Fibroblast of lung (primary cell): ENCODE results near the gene ACAP3. TPM values are rescaled to one million over a fixed set of nuclear protein-coding genes. Genes with fewer than 3 reads are reported as not detected.

ENCODE experiments used
- DNase-seq, 2 donors: peaks; one replicate each; pipeline versions ENCODE4 v3.0.0 to v3.0.0-alpha.2; 2010; ENCODE audit warnings: low read depth in 2 of 2
- H2AFZ ChIP-seq: 2 replicates; pipeline ENCODE4 v1.5.1; 2012; ENCODE audit warnings: low read length, control low read depth, inconsistent platforms
- H3K27ac ChIP-seq: 2 replicates; pipeline ENCODE4 v1.5.1; 2011; ENCODE audit warnings: low read length, control low read depth; ENCODE audit not compliant: insufficient read depth
- H3K27me3 ChIP-seq: 2 replicates; pipeline ENCODE4 v1.5.1; 2011; ENCODE audit warnings: mild to moderate bottlenecking, low read length; ENCODE audit not compliant: control insufficient read depth, insufficient read depth
- H3K36me3 ChIP-seq: 2 replicates; pipeline ENCODE4 v1.5.1; 2011; ENCODE audit warnings: low read length; ENCODE audit not compliant: control insufficient read depth, insufficient read depth
- H3K4me1 ChIP-seq: 2 replicates; pipeline ENCODE4 v1.5.1; 2011; ENCODE audit warnings: low read length; ENCODE audit not compliant: control insufficient read depth, insufficient read depth; ENCODE audit errors: extremely low read depth
- H3K4me2 ChIP-seq: 2 replicates; pipeline ENCODE4 v1.5.1; 2011; ENCODE audit warnings: low read length, control low read depth; ENCODE audit not compliant: insufficient read depth; ENCODE audit errors: extremely low read depth
- H3K4me3 ChIP-seq, 4 experiments: fragments of 200-600 bp in 1 of 4; sonication (generic) in 1 of 4; replicated peaks in 1 of 4; 2 replicates each; pipeline ENCODE4 v1.5.1; 2011 to 2016; ENCODE audit warnings: low read length in 4 of 4, low read depth in 3 of 4, mild to moderate bottlenecking in 3 of 4, control low read depth in 2 of 4, inconsistent platforms in 1 of 4, mixed read lengths in 1 of 4; ENCODE audit not compliant: insufficient read depth in 1 of 4; ENCODE audit errors: control extremely low read depth in 1 of 4
- H3K79me2 ChIP-seq: 2 replicates; pipeline ENCODE4 v1.5.1; 2012; ENCODE audit warnings: mild to moderate bottlenecking, low read length, inconsistent platforms; ENCODE audit not compliant: control insufficient read depth, insufficient read depth
- H3K9ac ChIP-seq: 2 replicates; pipeline ENCODE4 v1.5.1; 2011; ENCODE audit warnings: mild to moderate bottlenecking, low read length, control low read depth; ENCODE audit not compliant: insufficient read depth
- H3K9me3 ChIP-seq: 2 replicates; pipeline ENCODE4 v1.5.1; 2012; ENCODE audit warnings: low read depth, low read length; ENCODE audit not compliant: control insufficient read depth, insufficient read depth
- H4K20me1 ChIP-seq: 2 replicates; pipeline ENCODE4 v1.5.1; 2011; ENCODE audit warnings: low read length; ENCODE audit not compliant: control insufficient read depth, insufficient read depth; ENCODE audit errors: extremely low read depth
- CTCF ChIP-seq, 2 donors: IDR thresholded peaks in 1 of 2; conservative IDR thresholded peaks in 1 of 2; 1 replicate in 1 of 2; 2 replicates in 1 of 2; pipeline ENCODE4 v1.5.1; 2011 to 2012; ENCODE audit warnings: low read length in 2 of 2, control low read depth in 1 of 2, inconsistent platforms in 1 of 2, low read depth in 1 of 2, mild to moderate bottlenecking in 1 of 2
- EZH2 ChIP-seq: IDR thresholded peaks from 2 replicates; pipeline ENCODE4 v1.5.1; 2012; ENCODE audit warnings: low read length, control low read depth, mild to moderate bottlenecking; ENCODE audit errors: missing control alignments
- polyA plus RNA-seq, 2 donors: library from polyadenylated mRNA; depleted of rRNA in 1 of 2; stranded (reverse) in 1 of 2; unstranded in 1 of 2; fragments of >200 nt; gene quantifications; 2 replicates each; pipeline ENCODE4 v1.2.1, GENCODE V29; 2011 to 2012; ENCODE audit warnings: missing spikeins in 1 of 2
- total RNA-seq: library from RNA; depleted of rRNA; stranded (reverse); fragments of >200 nt; gene quantifications from 2 replicates; pipeline ENCODE4 v1.2.1, GENCODE V29; 2014

ACAP3 gene
- total and polyA plus RNA-seq, 2 donors (not counting 1 experiment from before 2014, with no cell fraction given) = 15.3 to 50.9 TPM

GRCh38 chr1:1275836-1276235 is 31.9 kb downstream of the ACAP3 start:
- no peak for TF ChIP-seq EZH2
- no peak for TF ChIP-seq CTCF (conservative IDR thresholded peaks at IDR 0.05 in 1 of 2, IDR thresholded peaks at IDR 0.05 in 1 of 2; ENCODE audit: low read depth in 1 of 2, low read length in 2 of 2)
- Histone ChIP-seq H3K4me1 (peaks cover 14% of the 10 kb centered on the region), H3K4me2 (no peak overlapping the region), H3K9me3 (no peaks in the 10 kb centered on the region), H3K36me3 (no peaks in the 10 kb centered on the region), H4K20me1 (no peaks in the 10 kb centered on the region), H3K4me3 (no peak overlapping the region), H3K79me2 (peaks cover 27% of the 10 kb centered on the region), H3K9ac (no peak overlapping the region), H2AFZ (no peak overlapping the region), H3K27ac (no peak overlapping the region), H3K27me3 (no peaks in the 10 kb centered on the region)
- DNase-seq = peak in 1 of 2 donors; percentile 74

GRCh38 chr1:1274931-1275431 is 32.7 kb downstream of the ACAP3 start:
- H4K20me1 ChIP-seq = no peaks in the 10 kb centered on the region
- H3K27ac ChIP-seq = peak overlapping the region; percentile 73
- DNase-seq = no peak
- peak overlapping the region in 2 of 4 experiments; percentile 71 to 82 for H3K4me3 ChIP-seq
- TF ChIP-seq CTCF (conservative IDR thresholded peaks at IDR 0.05 in 1 of 2, IDR thresholded peaks at IDR 0.05 in 1 of 2; ENCODE audit: low read depth in 1 of 2, low read length in 2 of 2) = no peak
- H2AFZ ChIP-seq = no peak overlapping the region
- peaks cover 35% of the 10 kb centered on the region for H3K79me2 ChIP-seq
- no peaks in the 10 kb centered on the region for H3K36me3 ChIP-seq
- H3K27me3 ChIP-seq = no peaks in the 10 kb centered on the region
- H3K4me1 ChIP-seq = peaks cover 20% of the 10 kb centered on the region
- peak overlapping the region; percentile 82 for H3K9ac ChIP-seq
- H3K4me2 ChIP-seq = peak overlapping the region; percentile 87
- no peaks in the 10 kb centered on the region for H3K9me3 ChIP-seq

GRCh38 chr1:1274299-1274930 is 33.3 kb downstream of the ACAP3 start:
- Histone ChIP-seq H3K9ac (peak overlapping the region; percentile 82), H3K9me3 (no peaks in the 10 kb centered on the region), H3K36me3 (peaks cover 3% of the 10 kb centered on the region), H3K79me2 (peaks cover 41% of the 10 kb centered on the region), H3K4me1 (peaks cover 20% of the 10 kb centered on the region), H3K4me2 (peak overlapping the region; percentile 87), H3K27me3 (no peaks in the 10 kb centered on the region), H4K20me1 (no peaks in the 10 kb centered on the region), H3K4me3 (peak overlapping the region; percentile 58 to 82 (median 70)), H2AFZ (peak overlapping the region; percentile 75), H3K27ac (peak overlapping the region; percentile 73)
- no peak for TF ChIP-seq EZH2
- TF ChIP-seq CTCF (conservative IDR thresholded peaks at IDR 0.05 in 1 of 2, IDR thresholded peaks at IDR 0.05 in 1 of 2; ENCODE audit: low read depth in 1 of 2, low read length in 2 of 2) = no peak
- no peak for DNase-seq
